HEK293 (cell line): Measurements from ENCODE around the gene NFIB.

Experiments
- CTCF ChIA-PET: fragments of 350-600 bp; formaldehyde crosslinking; extraction: SDS; loops from one replicate; lab custom pipeline; 2021; ENCODE audit warnings: antibody characterized with exemption; lab: Yijun Ruan, JAX
- POLR2A ChIA-PET: fragments of 300-600 bp; formaldehyde crosslinking; extraction: SDS; loops from one replicate; lab custom pipeline; 2020; ENCODE audit warnings: antibody characterized with exemption, inconsistent platforms; lab: Yijun Ruan, JAX
- H3K27ac ChIP-seq: fragments of 200-500 bp; sonication (Bioruptor generic); 2 replicates; pipeline ENCODE4 v1.5.1; 2014; ENCODE audit warnings: low read depth, low read length, control low read depth, inconsistent platforms; ENCODE audit errors: extremely low read depth
- H3K36me3 ChIP-seq, 2 experiments: fragments of 200-500 bp in 1 of 2; sonication (Bioruptor generic) in 1 of 2; 1 replicate in 1 of 2; 2 replicates in 1 of 2; pipeline ENCODE4 v1.5.1; 2014 to 2017; ENCODE audit warnings: inconsistent platforms in 2 of 2, low read length in 2 of 2; ENCODE audit not compliant: control insufficient read depth in 2 of 2, insufficient read depth in 1 of 2
- H3K4me1 ChIP-seq: fragments of 200-500 bp; sonication (Bioruptor generic); 2 replicates; pipeline ENCODE4 v1.5.1; 2014; ENCODE audit warnings: mild to moderate bottlenecking, low read length, inconsistent platforms; ENCODE audit not compliant: control insufficient read depth, insufficient read depth
- H3K4me3 ChIP-seq: 2 replicates; pipeline ENCODE4 v1.5.1; 2011; ENCODE audit warnings: low read depth, mild to moderate bottlenecking, control low read depth, low read length, moderate library complexity
- H3K9me3 ChIP-seq: fragments of 200-500 bp; sonication (Bioruptor generic); 2 replicates; pipeline ENCODE4 v1.5.1; 2014; ENCODE audit warnings: low read depth, low read length, inconsistent platforms; ENCODE audit not compliant: control insufficient read depth, insufficient read depth
- FEZF1 ChIP-seq: fragments of 450-650 bp; formaldehyde crosslinking; IDR thresholded peaks from 2 replicates; pipeline ENCODE4 v1.5.1; 2016; ENCODE audit warnings: missing biosample characterization, missing genetic modification characterization
- GFI1B ChIP-seq: fragments of 450-650 bp; formaldehyde crosslinking; IDR thresholded peaks from 2 replicates; pipeline ENCODE4 v1.5.1; 2016; ENCODE audit warnings: missing biosample characterization, missing genetic modification characterization
- KLF16 ChIP-seq: fragments of 450-650 bp; formaldehyde crosslinking; IDR thresholded peaks from 2 replicates; pipeline ENCODE4 v1.5.1; 2017; ENCODE audit warnings: missing biosample characterization, missing genetic modification characterization
- REPIN1 ChIP-seq: fragments of 450-650 bp; formaldehyde crosslinking; IDR thresholded peaks from 2 replicates; pipeline ENCODE4 v1.5.1; 2017; ENCODE audit warnings: missing biosample characterization, missing genetic modification characterization, low read depth
- SCRT2 ChIP-seq: fragments of 450-650 bp; formaldehyde crosslinking; IDR thresholded peaks from 2 replicates; pipeline ENCODE4 v1.5.1; 2016; ENCODE audit warnings: missing biosample characterization, missing genetic modification characterization
- SP7 ChIP-seq: fragments of 450-650 bp; formaldehyde crosslinking; IDR thresholded peaks from 2 replicates; pipeline ENCODE4 v1.5.1; 2016; ENCODE audit warnings: missing biosample characterization, missing genetic modification characterization
- WT1 ChIP-seq: fragments of 450-650 bp; formaldehyde crosslinking; IDR thresholded peaks from 2 replicates; pipeline ENCODE4 v1.5.1; 2016; ENCODE audit warnings: missing biosample characterization, missing genetic modification characterization
- ZNF10 ChIP-seq: fragments of 450-650 bp; formaldehyde crosslinking; IDR thresholded peaks from 2 replicates; pipeline ENCODE4 v1.5.1; 2017; ENCODE audit warnings: missing biosample characterization, missing genetic modification characterization
- ZNF221 ChIP-seq: fragments of 450-650 bp; formaldehyde crosslinking; IDR thresholded peaks from 2 replicates; pipeline ENCODE4 v1.5.1; 2017; ENCODE audit warnings: missing biosample characterization, missing genetic modification characterization, borderline replicate concordance
- ZNF266 ChIP-seq: fragments of 450-650 bp; formaldehyde crosslinking; IDR thresholded peaks from 2 replicates; pipeline ENCODE4 v1.5.1; 2016; ENCODE audit warnings: missing biosample characterization, missing genetic modification characterization, low read depth
- ZNF324 ChIP-seq: fragments of 450-650 bp; formaldehyde crosslinking; IDR thresholded peaks from 2 replicates; pipeline ENCODE4 v1.5.1; 2016; ENCODE audit warnings: missing biosample characterization, missing genetic modification characterization
- ZNF404 ChIP-seq: fragments of 450-650 bp; formaldehyde crosslinking; IDR thresholded peaks from 2 replicates; pipeline ENCODE4 v1.5.1; 2017; ENCODE audit warnings: missing biosample characterization, missing genetic modification characterization
- ZNF423 ChIP-seq: fragments of 450-650 bp; formaldehyde crosslinking; IDR thresholded peaks from 2 replicates; pipeline ENCODE4 v1.5.1; 2016; ENCODE audit warnings: missing biosample characterization, missing genetic modification characterization
- ZNF433 ChIP-seq: fragments of 450-650 bp; formaldehyde crosslinking; IDR thresholded peaks from 2 replicates; pipeline ENCODE4 v1.5.1; 2016; ENCODE audit warnings: missing biosample characterization, missing genetic modification characterization, low read depth
- ZNF639 ChIP-seq: fragments of 450-650 bp; formaldehyde crosslinking; IDR thresholded peaks from 2 replicates; pipeline ENCODE4 v1.5.1; 2016; ENCODE audit warnings: missing biosample characterization, missing genetic modification characterization
- ZSCAN23 ChIP-seq: fragments of 450-650 bp; formaldehyde crosslinking; IDR thresholded peaks from 2 replicates; pipeline ENCODE4 v1.5.1; 2016; ENCODE audit warnings: missing biosample characterization, missing genetic modification characterization
- TF ChIP-seq, protein P1 (sequence below): fragments of 450-650 bp; formaldehyde crosslinking; IDR thresholded peaks from 2 replicates; pipeline ENCODE4 v1.5.1; 2017; ENCODE audit warnings: missing biosample characterization, mild to moderate bottlenecking, missing genetic modification characterization, moderate library complexity
- TF ChIP-seq, protein P2 (sequence below): fragments of 450-650 bp; formaldehyde crosslinking; IDR thresholded peaks from 2 replicates; pipeline ENCODE4 v1.5.1; 2016; ENCODE audit warnings: missing biosample characterization, missing genetic modification characterization
- TF ChIP-seq, protein P3 (sequence below): fragments of 450-650 bp; formaldehyde crosslinking; IDR thresholded peaks from 2 replicates; pipeline ENCODE4 v1.5.1; 2016; ENCODE audit warnings: missing biosample characterization, missing genetic modification characterization

Gene NFIB

DNA sequence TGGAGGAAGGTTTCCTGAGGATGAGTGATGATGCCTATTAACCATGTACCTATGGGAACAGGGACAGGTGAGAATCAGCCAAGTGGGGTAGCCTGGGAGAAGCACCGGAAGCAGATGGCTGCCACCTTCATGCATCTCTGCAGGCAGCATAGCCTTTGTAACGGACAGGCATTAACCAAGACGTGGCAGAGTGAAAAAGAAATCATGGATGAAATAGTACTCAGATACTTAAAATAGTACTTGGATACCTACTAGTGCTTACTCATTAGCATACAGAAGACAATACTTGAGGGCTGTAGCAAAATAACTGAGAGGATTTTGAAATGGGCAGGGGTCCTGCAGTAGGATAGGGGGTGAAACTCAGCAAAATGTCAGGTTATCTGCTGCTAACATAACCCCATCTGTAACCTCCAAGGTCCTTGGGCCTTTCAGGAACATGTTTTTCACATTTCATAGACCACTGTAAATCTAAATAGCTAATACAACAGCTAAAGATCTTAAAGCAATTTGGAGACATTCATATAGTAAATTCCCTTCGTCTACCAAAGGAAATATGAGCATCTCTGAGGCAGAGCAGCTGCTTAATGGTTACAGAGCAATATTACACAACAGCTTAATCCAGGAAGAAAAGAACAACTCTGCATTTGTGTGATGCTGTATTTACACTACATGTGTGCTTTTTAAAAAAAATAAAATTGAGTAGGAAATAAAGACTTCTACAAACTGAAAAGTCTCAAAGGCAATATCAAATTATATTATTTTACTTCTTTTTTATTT, 154.3 kb downstream of the NFIB start:
- ChIA-PET POLR2A (no interaction called here), CTCF (no interaction called here)
- H3K36me3 ChIP-seq = no peaks in the 10 kb centered on the region; a peak in 1 of 3 replicates
- no peaks in the 10 kb centered on the region for H3K9me3 ChIP-seq
- no peak overlapping the region for H3K4me3 ChIP-seq
- H3K27ac ChIP-seq = no peak overlapping the region
- TF ChIP-seq FEZF1 (tag by site-specific recombination) (peak; percentile 25; the same call in 1 of the 2 replicates), ZNF423 (tag by site-specific recombination) (no peak)
- peaks cover 6% of the 10 kb centered on the region; the same call in 1 of the 2 replicates for H3K4me1 ChIP-seq

GRCh38 chr9:14158916-14159315, 155.0 kb downstream of the NFIB start:
- Histone ChIP-seq H3K4me3 (no peak overlapping the region), H3K27ac (no peak overlapping the region), H3K36me3 (no peaks in the 10 kb centered on the region; a peak in 1 of 3 replicates), H3K4me1 (peaks cover 10% of the 10 kb centered on the region; the same call in 1 of the 2 replicates), H3K9me3 (no peaks in the 10 kb centered on the region)
- ChIA-PET POLR2A (no interaction called here), CTCF (no interaction called here)
- TF ChIP-seq ZNF433 (tag by site-specific recombination) (no peak), ZNF221 (tag by site-specific recombination) (no peak), SCRT2 (tag by site-specific recombination) (no peak), ZNF404 (tag by site-specific recombination) (no peak), ZNF324 (tag by site-specific recombination) (no peak), WT1 (tag by site-specific recombination) (no peak), ZNF10 (no peak), REPIN1 (tag by site-specific recombination) (no peak), KLF16 (tag by site-specific recombination) (no peak), ZNF266 (tag by site-specific recombination) (no peak), ZNF639 (no peak), SP7 (tag by site-specific recombination) (no peak), ZSCAN23 (no peak), GFI1B (tag by site-specific recombination) (no peak)
- TF ChIP-seq, protein P1, sequence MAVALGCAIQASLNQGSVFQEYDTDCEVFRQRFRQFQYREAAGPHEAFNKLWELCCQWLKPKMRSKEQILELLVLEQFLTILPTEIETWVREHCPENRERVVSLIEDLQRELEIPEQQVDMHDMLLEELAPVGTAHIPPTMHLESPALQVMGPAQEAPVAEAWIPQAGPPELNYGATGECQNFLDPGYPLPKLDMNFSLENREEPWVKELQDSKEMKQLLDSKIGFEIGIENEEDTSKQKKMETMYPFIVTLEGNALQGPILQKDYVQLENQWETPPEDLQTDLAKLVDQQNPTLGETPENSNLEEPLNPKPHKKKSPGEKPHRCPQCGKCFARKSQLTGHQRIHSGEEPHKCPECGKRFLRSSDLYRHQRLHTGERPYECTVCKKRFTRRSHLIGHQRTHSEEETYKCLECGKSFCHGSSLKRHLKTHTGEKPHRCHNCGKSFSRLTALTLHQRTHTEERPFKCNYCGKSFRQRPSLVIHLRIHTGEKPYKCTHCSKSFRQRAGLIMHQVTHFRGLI = no peak
- TF ChIP-seq, protein P2, sequence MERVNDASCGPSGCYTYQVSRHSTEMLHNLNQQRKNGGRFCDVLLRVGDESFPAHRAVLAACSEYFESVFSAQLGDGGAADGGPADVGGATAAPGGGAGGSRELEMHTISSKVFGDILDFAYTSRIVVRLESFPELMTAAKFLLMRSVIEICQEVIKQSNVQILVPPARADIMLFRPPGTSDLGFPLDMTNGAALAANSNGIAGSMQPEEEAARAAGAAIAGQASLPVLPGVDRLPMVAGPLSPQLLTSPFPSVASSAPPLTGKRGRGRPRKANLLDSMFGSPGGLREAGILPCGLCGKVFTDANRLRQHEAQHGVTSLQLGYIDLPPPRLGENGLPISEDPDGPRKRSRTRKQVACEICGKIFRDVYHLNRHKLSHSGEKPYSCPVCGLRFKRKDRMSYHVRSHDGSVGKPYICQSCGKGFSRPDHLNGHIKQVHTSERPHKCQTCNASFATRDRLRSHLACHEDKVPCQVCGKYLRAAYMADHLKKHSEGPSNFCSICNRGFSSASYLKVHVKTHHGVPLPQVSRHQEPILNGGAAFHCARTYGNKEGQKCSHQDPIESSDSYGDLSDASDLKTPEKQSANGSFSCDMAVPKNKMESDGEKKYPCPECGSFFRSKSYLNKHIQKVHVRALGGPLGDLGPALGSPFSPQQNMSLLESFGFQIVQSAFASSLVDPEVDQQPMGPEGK (tag by site-specific recombination) = no peak
- TF ChIP-seq, protein P3, sequence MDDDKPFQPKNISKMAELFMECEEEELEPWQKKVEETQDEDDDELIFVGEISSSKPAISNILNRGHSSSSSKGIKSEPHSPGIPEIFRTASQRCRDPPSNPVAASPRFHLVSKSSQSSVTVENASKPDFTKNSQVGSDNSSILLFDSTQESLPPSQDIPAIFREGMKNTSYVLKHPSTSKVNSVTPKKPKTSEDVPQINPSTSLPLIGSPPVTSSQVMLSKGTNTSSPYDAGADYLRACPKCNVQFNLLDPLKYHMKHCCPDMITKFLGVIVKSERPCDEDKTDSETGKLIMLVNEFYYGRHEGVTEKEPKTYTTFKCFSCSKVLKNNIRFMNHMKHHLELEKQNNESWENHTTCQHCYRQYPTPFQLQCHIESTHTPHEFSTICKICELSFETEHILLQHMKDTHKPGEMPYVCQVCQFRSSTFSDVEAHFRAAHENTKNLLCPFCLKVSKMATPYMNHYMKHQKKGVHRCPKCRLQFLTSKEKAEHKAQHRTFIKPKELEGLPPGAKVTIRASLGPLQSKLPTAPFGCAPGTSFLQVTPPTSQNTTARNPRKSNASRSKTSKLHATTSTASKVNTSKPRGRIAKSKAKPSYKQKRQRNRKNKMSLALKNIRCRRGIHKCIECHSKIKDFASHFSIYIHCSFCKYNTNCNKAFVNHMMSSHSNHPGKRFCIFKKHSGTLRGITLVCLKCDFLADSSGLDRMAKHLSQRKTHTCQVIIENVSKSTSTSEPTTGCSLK (tag by site-specific recombination) = no peak
